Lower lobe of right lung (tissue), 2 donors: ENCODE data around the gene RBM33. TPM values are rescaled to one million over a fixed set of nuclear protein-coding genes. Genes with fewer than 3 reads are reported as not detected.

ENCODE experiments used
- ATAC-seq, 2 donors: fragments of 200-7000 bp; cut with Tn5 transposase; one replicate each; pipeline ENCODE4 v1.9.1; 2020 to 2022; ENCODE audit warnings: mild to moderate bottlenecking in 2 of 2, moderate library complexity in 2 of 2
- DNase-seq: peaks from one replicate; pipeline ENCODE4 v3.0.0-alpha.2; 2020
- H3K27ac ChIP-seq: fragments of 200-600 bp; one replicate; pipeline ENCODE4 v1.8.0; 2022
- H3K27me3 ChIP-seq: fragments of 200-600 bp; one replicate; pipeline ENCODE4 v1.8.0; 2022; ENCODE audit warnings: low read depth
- H3K36me3 ChIP-seq: fragments of 200-600 bp; one replicate; pipeline ENCODE4 v1.8.0; 2022; ENCODE audit warnings: mild to moderate bottlenecking
- H3K4me1 ChIP-seq: fragments of 200-600 bp; one replicate; pipeline ENCODE4 v1.8.0; 2022
- H3K4me3 ChIP-seq: fragments of 200-600 bp; one replicate; pipeline ENCODE4 v1.8.0; 2022; ENCODE audit warnings: mild to moderate bottlenecking
- H3K9me3 ChIP-seq: fragments of 200-600 bp; one replicate; pipeline ENCODE4 v1.8.0; 2022
- CTCF ChIP-seq: fragments of 200-600 bp; IDR thresholded peaks from one replicate; pipeline ENCODE4 v1.8.0; 2022; ENCODE audit warnings: antibody characterized with exemption, mild to moderate bottlenecking
- intact Hi-C: fragments of 100-400 bp; cut with DNase I; formaldehyde crosslinking; loops from one replicate; pipeline ENCODE4 v1.11.0; 2022
- total RNA-seq: library from RNA; stranded (reverse); fragmentation: NEBNext Ultra II Directional; extraction: Animal tissue kit (Norgen Biotek cat#: 25700); gene quantifications from one replicate; pipeline ENCODE4 v1.2.1, GENCODE V29; 2021
- donor health status: DM: no; HTN: yes; CAD: no; lungs with severe emphysema.

RBM33 gene
- total RNA-seq, 1 donor from 2014 or later = 67.2 TPM

GRCh38 chr7:155787171-155787851 lies 142.8 kb downstream of the RBM33 start:
- ATAC-seq = peak; percentile 61 to 62
- Histone ChIP-seq H3K9me3 (no peaks in the 10 kb centered on the region), H3K36me3 (peaks cover 19% of the 10 kb centered on the region), H3K27me3 (peaks cover 8% of the 10 kb centered on the region), H3K27ac (no peak overlapping the region), H3K4me3 (peak overlapping the region; percentile 47), H3K4me1 (peaks cover 7% of the 10 kb centered on the region)
- intact Hi-C loops = no loop called here
- no peak for TF ChIP-seq CTCF
- no peak for DNase-seq

- ATAC-seq (peak in 1 of 2 donors; percentile 20), DNase-seq (no peak)
- no peak overlapping the region for H3K27ac ChIP-seq
- peaks cover 8% of the 10 kb centered on the region for H3K27me3 ChIP-seq
- peaks cover 7% of the 10 kb centered on the region for H3K36me3 ChIP-seq
- TF ChIP-seq CTCF = no peak
- H3K4me1 ChIP-seq = peaks cover 7% of the 10 kb centered on the region
- intact Hi-C loops = no loop called here
- H3K4me3 ChIP-seq = no peak overlapping the region
- H3K9me3 ChIP-seq = no peaks in the 10 kb centered on the region
These were observed 144.1 kb downstream of the RBM33 start for GRCh38 chr7:155788616-155789000.

- Histone ChIP-seq H3K9me3 (no peaks in the 10 kb centered on the region), H3K4me3 (no peak overlapping the region), H3K36me3 (peaks cover 2% of the 10 kb centered on the region), H3K4me1 (peaks cover 7% of the 10 kb centered on the region), H3K27me3 (peaks cover 8% of the 10 kb centered on the region), H3K27ac (no peak overlapping the region)
- intact Hi-C loops = no loop called here
- TF ChIP-seq CTCF = no peak
- ATAC-seq (no peak), DNase-seq (no peak)
These were observed 144.7 kb downstream of the RBM33 start for GRCh38 chr7:155789001-155789725.

- Histone ChIP-seq H3K9me3 (no peaks in the 10 kb centered on the region), H3K27ac (no peak overlapping the region), H3K4me3 (no peak overlapping the region), H3K4me1 (peaks cover 7% of the 10 kb centered on the region), H3K27me3 (peaks cover 13% of the 10 kb centered on the region), H3K36me3 (no peaks in the 10 kb centered on the region)
- DNase-seq (no peak), ATAC-seq (no peak)
- no peak for TF ChIP-seq CTCF
- intact Hi-C loops = no loop called here
These were observed 146.2 kb downstream of the RBM33 start for GRCh38 chr7:155790666-155791065.

GRCh38 chr7:155791214-155791737 lies 146.8 kb downstream of the RBM33 start:
- peaks cover 18% of the 10 kb centered on the region for H3K27me3 ChIP-seq
- H3K27ac ChIP-seq = no peak overlapping the region
- H3K4me3 ChIP-seq = no peak overlapping the region
- ATAC-seq (no peak), DNase-seq (no peak)
- no peak for TF ChIP-seq CTCF
- H3K4me1 ChIP-seq = peaks cover 7% of the 10 kb centered on the region
- no peaks in the 10 kb centered on the region for H3K9me3 ChIP-seq
- H3K36me3 ChIP-seq = no peaks in the 10 kb centered on the region
- intact Hi-C loops = no loop called here
